ENCODE data around the gene ADAMTS15.

Gene ADAMTS15

DNA sequence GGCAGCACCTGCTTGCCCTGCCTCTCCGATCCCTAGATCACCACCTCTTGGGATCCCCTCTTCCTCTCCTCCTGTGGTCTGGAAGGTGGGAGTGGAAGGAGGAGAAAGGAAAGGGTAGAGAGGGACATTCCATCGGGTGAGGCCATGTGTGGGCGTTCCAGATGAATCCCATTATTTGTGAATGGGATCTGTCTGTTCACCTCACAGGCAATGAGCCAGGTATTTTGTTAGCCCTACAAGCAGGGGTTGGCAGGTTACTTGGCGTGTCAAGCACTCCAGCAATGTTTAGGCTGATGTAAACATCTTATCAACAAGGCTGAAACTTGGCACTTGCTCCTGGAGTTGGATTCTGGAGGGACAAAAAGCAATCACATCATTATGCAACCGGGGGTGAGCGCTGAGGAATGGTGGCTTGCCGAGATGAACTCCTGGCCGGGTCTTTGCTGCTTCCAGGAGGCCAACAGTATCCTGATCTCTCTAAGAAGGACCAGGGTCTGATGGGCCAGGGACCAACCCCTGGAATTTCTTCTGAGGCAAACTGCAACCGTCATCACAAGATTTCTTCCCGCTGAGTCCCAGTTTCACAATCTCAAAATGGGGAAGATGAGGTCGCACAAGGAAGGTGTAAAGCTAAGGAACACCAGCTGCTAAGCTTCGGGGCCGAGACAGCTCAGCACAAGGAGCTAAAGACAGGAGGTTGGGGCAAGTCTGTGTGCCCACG, 27.8 kb upstream of the ADAMTS15 start:
- no peak for DNase-seq (ENCODE audit: low spot score)

DNA sequence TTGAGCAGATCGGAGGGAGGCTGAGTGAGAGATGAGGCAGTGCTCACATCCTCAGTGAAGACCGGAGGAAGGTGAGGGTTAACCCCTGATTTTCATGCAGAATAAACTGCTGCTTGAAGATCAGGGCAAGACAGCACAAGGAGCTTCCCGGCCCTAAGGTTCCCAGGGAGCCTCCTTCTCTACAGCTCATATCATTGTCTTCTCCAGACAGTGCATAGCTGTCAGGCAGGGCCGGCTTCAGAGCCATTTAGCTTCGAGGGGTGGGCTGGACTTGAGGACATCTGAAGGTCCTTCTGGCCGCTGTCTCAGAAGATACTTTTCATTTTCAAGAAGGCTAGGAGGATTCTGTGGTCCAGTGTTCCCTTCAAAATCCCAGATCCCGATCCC, 27.3 kb upstream of the ADAMTS15 start:
- DNase-seq (ENCODE audit: low spot score): no peak

DNA sequence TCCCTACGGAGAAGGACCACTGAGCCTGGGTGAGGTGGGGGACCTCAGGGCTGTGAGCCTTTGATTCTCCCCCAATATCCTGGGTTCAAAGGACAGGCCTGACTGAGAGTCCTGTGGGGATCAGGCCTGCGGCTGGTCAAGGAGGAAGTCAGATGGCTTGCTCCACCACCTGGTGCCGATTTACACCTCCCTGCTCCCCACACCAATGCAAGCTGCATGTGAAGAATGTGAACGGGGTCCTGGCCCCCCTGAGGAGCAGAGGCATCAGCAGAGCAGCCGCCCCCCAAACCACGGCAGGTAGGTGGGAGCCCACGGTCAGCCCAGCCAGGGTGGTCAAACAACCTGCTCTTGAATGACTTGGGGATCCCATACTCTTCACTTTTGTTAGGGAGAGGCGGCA, 26.7 kb upstream of the ADAMTS15 start:
- no peak for DNase-seq (ENCODE audit: low spot score)

DNA sequence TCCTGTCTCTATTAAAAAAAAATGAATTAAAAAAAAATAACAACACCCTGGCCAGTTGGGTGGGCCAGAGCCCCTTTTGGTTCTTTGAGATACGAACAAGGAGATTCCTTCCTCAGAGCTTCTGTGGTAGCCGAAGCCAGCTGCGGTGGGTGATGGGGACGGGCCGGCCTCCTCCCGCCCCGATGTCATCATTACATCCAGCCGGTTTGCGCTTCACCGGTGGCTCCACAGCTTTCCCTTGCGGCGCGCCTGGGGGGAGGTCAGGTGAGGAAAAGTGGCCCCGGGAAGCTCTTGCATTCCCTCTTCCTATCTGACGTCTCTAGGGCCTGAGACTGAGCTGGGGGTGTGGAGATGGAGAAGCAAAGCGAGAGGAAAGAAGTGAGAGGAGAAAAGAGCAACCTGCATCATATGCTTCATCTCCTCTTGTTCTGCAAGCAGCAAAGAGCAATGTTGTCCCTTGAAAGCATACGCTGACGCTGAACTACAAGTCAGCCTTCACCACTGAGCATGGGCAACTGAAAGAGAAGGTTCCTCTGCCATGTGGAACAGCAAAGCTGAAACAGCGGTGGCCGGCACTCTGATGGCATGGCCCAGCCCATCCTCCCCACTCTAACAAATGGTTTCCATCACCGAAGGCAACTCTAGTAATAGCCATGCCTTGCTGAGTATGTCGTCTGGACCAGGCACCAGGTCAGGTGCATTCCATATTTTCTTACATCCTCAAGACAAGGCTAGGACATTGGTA, 26.0 kb upstream of the ADAMTS15 start:
- DNase-seq (ENCODE audit: low spot score): no peak

DNA sequence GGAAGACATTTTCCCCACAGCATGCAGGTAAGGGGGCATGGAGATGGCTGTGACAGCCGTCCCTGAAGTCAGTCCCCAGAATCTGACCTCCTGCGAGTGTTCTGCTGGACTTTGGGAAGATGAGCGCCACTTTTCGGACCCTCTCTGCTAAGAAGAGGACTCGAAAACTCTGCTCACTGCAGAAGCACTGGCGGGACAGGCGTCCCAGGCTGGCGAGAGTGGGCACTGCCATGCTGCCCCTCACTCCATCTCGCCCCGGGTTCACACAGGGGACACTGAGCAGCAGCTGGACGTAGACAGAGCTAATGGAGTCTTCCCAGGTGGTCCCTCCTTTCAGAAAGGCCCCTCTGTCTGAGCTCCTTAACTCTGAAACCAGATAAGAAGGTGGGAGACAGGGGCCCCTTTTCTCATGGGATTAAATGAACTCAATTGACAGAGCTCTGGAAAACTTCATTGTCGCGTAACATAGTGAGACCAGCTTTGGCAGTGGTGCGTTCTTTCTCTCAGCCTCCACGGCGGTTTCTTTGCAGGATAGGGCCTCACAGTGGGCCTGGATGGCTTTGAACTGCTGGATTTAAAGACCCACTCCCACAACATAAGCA, 24.8 kb upstream of the ADAMTS15 start:
- DNase-seq (ENCODE audit: low spot score): no peak

DNA sequence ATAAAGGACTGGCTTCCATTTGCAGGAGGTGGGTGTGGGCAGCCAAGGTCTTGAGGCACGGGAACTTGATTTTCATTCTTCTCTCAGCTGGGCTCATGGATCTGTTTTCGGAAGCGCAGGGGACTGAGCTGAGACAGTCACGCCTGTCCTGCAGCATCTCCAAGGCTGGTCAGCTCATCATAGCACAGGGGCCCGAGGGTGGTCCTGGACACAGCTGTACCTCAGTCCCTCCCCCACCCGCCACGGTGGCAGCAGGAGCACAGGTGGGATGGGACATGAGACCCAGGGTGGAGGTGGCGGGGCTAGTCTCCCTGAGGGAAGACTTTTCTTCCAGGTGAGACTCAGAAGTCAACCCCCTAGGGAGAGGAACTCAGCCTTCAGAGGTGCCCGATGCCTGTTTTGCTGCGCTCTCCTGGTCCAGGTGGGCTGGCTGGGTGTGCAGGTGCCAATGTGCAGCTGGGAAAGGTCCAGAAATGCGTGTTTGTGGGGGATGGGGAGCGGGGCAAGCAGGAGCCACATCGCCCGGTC, 23.8 kb upstream of the ADAMTS15 start:
- DNase-seq (ENCODE audit: low spot score): no peak

DNA sequence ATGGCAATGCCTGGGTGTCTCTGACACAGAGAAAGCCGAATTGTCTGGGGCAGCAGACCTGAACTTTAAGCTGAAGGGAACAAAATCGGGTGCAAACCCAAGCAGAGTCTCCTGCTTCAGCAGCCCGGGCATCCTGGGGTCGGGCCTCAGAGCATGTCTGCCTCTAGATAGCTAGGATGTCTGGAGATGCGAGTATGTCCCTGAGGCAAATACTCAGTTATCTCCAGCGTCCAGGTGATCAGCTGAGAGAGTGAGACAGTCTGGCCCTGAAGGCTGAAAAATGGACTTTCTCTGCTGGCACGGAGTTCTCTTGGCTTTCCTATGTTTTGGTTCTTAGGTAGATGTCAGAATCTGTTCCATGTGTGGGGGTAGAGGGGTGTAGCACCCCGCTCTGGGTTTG, 23.3 kb upstream of the ADAMTS15 start:
- DNase-seq (ENCODE audit: low spot score): no peak

DNA sequence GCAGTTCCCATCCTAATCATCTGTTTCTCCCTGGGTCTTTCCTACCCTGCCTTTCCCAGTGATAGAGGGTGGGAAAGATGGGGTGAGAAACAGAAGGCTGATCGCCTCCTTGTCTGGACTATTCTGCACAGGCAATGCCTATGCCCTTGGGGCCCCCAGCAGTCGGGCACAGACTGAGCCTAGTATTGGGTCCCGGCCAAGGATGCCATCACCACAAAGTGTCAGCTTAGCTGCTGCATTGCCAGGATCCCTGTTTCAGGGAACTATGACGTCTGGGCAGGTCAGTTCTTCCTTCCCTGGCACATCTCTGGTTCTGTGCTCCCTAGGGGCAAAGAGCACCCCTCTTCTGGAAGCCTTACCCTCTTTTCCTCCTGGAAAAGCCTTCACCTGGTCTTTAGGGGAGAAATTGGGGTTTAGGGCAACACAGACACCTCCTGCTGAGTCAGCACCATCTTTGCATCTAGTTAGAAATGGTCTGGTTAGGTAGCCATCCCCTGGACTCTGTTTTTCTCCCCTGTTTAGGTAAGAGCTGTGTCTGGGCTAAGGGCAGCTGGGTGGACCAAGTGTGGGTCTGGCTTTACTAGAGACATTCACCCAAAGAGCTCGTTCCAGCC, 22.1 kb upstream of the ADAMTS15 start:
- DNase-seq (ENCODE audit: low spot score): no peak

DNA sequence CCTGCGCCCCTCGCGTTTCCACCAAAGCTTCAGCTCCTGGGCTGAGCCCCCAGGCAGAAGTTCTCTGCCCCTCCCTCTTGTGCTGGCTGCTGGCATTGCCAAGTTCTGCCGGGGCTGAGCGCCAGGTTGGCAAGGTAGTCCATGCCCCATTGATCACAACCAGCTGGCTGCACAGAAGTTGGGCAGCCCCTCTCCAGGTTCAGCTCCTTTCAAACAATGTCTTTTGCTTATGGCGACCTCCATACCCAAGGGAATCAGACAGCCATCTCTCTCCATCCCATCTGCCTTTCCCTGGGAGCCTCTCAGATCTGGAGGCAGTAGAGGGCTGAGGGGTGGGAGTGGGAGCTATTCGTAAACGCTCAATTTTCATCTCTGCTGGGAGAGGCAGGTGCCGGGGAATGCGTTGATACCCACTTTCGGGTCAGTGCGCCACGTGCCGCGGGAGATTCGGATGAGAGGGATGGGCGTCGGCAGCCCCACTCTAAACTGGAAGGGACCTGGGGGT, 21.6 kb upstream of the ADAMTS15 start:
- no peak for DNase-seq (ENCODE audit: low spot score)

DNA sequence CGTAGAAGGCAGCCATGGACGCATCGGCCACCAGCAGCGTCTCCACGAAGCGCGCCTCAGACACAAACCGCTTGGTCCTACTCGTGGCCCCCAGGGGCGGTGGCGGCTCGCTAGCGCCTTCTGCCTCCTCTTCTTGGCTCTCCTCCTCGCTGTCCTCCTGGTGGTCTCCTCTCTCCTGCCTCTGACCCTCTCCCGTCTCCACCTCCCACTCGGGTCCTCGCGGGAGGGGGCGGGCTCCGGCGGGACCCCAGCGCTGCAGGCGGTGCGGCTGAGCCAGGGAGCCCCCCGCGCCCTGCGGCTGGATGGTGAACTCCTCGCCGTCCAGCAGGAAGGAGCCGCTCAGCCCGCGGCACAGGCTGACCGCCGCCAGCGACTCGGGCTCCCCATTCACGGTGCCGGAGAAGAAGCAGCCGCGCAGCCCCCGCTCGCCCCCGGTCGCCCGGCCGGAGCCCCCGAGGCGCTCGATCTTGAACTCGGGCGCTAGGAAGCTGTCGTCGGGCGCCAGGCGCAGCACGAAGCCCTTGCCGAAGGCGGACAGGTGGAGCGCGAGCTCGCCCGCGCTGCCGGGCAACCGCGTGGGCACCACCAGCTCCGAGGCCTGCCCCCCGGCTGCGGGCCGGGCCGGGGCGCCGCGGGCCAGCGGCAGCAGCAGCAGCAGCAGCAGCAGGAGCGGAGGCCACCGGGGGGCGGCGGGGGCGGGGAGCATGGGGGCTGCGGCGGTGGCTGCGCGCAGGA, 20.7 kb upstream of the ADAMTS15 start:
- no peak for DNase-seq (ENCODE audit: low spot score)

DNA sequence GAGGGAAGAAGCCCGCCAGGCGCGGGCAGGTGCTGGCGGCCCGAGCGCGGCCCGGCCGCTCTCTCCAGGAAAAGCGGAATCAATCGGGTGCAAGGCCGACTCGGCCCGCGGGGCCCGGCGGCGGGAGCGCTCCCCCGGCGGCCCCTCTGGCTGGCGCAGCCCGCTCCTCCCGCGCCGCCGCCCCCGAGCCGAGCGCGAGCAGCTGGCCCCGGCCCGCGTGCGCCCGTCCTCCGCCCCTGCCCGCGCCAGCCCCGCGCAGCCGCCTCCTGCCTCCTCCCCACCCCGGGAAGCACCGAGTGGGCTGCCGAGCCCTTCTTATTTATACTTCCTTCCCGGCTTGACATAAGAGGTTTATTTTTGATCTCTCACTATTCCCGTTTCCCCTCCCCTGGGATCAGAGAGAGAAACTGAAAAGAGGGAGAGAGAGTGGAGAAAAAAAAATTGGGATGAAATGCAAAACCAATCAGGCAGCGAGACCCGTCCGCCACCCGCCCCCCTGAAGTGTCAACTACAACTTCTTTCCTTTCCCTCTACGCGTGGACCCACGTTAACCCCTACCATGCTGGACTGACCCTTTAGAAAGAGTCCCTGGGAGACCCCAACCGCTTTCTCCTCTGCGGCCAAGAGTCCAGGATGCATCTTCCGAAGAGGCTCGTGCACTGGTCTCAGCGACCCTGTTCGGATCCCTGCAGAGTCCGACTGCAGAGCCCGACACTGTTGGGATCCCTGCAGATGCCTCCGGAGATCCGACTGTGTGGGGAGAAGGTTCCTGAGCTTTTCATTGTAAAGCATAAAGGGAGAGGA, 19.9 kb upstream of the ADAMTS15 start, which contains the start of gene ADAMTS8:
Gene ADAMTS8, minus strand, starts transcription at position 294 of the 804 bp plus-strand sequence. CDS start 323 bp downstream, outside the sequence.
- DNase-seq (ENCODE audit: low spot score): no peak

DNA sequence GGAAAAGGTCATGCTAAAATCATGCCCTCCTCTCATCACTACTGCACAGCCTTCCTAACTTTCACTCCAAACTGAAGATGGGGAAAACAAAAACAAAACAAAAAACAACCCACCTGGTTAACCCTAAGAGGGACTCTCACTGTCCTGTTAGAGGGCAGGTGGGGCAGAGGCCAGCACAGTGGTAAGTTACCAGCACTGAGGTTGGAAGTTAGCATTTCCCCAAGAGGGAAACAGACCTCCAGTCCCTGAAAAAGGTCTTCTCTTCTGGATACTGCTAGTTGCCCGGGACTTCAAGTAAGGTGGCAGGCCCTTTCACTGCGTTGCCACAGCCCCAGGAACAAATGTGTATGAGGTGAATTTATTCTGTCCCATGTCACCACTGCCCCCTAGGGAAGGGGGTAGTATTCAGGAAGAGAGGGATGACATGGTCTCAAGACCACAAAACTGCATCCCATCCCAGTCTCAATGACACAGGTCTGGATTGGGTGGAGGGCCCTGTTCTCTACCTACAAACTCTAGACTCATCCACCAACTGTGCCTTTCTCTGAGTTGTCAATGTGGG, 19.2 kb upstream of the ADAMTS15 start:
- DNase-seq (ENCODE audit: low spot score): no peak

DNA sequence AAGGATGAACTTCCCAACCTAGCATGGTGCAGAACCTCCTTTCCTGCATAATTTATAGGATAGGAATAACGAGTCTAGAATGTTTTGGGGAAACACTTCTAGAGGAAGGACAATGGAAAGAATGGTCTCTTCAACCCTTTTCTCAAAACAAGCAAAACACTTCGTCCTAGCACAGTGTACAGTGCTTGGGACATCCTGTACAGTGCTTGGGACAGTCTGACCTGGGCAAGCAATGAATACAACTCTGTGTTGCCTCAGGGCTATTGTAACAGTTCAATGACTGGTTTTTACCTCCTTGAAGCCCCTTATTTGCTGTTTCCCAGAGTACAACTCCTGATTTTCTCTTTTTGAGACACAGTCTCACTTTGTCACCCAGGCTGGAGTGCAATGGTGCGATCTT, 18.5 kb upstream of the ADAMTS15 start:
- DNase-seq (ENCODE audit: low spot score): no peak

DNA sequence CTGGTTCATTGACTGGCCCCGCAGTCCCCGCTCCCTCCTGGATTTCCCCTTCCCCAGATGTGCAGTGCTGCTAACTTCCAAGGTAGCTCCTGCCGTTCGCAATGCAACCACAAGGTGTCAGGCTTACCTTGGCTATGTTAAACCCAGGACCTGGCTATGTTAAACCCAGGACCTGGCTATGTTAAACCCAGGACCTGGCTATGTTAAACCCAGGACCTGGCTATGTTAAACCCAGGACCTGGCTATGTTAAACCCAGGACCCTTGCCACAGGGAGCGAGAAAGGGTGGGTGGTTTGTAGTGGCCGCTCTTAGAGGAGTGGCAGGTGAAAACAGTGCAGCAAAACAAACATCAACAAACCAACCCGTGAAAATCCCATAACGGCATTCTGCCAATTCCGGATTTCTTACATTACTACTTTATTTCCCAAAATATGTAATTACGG, 17.1 kb upstream of the ADAMTS15 start:
- DNase-seq (ENCODE audit: low spot score): peak; percentile 58

DNA sequence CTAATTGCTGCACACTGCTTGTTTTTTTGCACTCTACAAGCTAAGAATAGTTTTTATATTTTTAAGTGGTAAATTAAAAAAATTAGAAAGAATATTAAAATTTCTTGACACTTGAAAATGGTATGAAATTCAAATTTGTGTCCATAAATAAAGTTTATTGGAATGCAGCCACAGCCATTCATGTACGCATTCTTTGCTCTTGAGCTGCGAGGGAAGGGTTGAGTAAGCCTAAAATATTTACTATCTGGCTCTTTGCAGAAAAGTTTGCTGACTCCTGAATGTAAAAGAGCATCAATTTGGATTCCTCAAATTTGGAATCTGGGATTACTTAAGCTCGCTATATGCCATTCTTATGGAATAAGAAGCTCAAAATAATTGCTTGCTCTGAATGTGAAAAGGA, 16.6 kb upstream of the ADAMTS15 start:
- no peak for DNase-seq (ENCODE audit: low spot score)

DNA sequence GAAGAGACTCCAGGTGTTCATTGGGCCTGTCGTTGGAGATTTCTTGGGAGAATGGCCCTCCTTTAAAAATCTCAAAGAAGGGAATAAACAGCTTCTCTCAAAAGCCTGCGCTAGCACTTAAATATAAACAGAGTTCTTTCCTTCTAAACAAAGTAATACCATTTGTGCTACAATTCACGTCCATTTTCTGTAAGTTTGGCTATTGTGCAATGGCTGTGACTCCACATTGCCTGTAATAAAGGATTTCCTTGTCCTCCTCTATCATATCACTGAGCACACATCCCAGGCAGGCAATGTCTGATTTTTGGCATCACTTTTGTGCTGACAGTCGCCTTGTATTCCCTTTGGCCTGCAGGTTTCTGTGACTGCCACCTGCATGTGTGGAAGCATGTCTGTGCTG, 15.1 kb upstream of the ADAMTS15 start:
- no peak for DNase-seq (ENCODE audit: low spot score)

DNA sequence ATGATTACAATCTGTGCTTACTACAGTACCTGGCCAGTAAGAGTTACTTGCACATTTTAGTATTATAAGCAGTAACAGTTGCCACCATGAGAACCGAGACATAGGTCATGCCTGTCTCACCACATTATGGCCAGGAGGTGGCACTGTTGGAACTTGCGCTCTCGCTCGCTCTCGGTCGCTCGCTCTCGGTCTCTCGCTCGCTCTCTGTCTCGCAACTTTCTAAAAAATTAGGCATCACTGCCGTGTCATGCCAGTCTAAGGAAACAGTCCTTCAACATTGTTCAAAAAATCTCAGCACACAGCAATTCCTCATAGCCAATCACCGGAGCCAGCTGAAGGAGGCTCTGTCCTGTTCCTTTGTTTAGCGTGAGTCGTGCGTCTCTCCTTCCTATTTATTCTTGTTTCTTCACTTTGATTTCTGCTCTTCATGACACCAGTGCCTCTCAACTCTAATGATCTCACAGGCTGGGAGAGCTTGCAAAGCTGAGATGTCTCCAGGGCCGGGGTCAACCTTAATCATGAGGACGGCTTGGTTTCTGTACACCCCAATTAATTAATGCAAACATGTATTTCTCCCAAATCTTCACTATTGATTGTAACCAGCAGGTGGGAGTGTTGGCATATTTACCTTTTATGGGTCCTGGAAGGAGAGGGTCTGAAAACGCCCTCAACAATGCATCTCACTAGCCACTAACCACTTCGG, 13.8 kb upstream of the ADAMTS15 start:
- DNase-seq (ENCODE audit: low spot score): peak; percentile 75

DNA sequence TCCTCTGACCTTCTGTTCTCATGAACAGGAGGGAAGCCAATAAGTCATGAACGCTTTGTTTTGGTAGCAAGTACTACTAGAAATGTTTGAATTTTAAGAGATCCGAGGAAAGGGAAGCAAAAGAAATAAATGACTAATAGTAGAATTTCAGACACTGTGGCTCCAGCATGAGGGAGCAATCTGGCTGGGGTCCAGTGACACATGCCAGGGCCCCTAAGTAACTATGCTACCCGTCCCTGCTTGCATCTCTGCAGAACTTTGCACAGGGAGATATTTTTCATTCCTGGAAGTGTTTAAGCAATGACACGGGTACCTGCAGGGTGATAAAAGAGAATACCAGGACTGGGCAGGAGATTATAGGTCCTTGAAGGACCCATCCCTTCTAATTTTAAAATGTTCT, 12.8 kb upstream of the ADAMTS15 start:
- DNase-seq (ENCODE audit: low spot score): no peak

DNA sequence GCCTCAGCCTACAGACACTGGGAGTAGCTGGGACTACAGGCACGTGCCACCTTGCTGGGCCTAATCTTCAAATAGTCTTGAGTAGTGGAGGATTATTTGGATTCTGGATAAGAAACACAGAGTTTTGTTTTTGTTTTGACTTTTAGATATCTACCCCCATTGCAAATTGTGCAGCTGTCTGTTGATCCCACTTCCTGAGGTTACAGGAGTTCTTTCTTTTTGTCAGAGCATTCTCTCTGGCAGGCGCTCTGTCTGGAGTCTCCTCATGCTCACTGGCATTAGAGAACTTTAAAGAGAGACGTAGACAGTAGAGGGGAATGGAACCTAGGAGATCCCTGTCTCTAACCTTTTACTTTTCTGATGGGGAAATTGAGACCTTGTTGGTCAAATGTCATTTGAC, 12.3 kb upstream of the ADAMTS15 start:
- DNase-seq (ENCODE audit: low spot score): no peak

DNA sequence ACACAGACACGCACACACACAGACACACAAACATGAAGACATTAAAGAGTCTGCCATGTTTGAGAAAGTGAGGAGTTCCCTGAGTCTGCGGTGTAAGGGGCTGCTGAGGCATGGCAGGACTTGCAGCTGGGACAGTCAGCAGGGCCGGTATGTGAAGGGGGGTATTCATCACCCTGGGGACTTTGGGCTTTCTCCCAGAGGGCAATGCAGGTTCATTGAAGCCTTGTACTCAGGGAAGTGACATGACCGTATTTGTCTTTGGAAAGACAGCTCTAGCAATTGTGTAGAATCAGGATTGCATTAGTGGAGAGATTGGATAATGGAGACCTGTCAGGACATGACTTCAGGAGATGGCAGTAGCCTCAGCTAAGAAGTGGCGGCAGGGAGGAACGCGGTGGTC, 10.6 kb upstream of the ADAMTS15 start:
- DNase-seq (ENCODE audit: low spot score): no peak

Measured in hematopoietic multipotent progenitor cell treated with erythropoietin and hydrocortisone succinate and interleukin-3 and kit ligand, for 17 days (in vitro differentiated cells).